ENCODE results near the gene TPK1. TPM values are rescaled to one million over a fixed set of nuclear protein-coding genes. Genes with fewer than 3 reads are reported as not detected.

TPK1 gene
- total and polyA plus RNA-seq, 12 donors, result 2.9 to 10.8 (median 6.4) TPM

DNA sequence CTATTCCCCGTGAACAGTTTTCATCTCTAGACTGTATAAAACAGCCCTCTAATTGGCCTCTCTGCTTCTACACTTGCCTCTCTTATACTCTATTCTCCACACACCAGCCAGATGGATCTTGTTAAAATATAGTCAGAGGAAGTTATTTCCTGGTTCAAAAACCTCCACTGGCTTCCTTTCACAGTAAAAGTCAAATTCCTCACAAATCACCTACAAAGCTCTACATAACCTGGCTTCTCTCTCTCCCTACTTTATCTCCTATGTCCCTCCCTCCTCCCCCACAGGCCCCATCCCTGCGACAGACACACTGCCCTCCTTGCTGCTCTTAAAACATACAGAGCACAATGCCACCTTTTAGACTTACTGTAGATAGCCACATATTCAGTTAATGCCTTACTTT lies 60.1 kb downstream of the TPK1 start:
- TF ChIP-seq, protein P1, sequence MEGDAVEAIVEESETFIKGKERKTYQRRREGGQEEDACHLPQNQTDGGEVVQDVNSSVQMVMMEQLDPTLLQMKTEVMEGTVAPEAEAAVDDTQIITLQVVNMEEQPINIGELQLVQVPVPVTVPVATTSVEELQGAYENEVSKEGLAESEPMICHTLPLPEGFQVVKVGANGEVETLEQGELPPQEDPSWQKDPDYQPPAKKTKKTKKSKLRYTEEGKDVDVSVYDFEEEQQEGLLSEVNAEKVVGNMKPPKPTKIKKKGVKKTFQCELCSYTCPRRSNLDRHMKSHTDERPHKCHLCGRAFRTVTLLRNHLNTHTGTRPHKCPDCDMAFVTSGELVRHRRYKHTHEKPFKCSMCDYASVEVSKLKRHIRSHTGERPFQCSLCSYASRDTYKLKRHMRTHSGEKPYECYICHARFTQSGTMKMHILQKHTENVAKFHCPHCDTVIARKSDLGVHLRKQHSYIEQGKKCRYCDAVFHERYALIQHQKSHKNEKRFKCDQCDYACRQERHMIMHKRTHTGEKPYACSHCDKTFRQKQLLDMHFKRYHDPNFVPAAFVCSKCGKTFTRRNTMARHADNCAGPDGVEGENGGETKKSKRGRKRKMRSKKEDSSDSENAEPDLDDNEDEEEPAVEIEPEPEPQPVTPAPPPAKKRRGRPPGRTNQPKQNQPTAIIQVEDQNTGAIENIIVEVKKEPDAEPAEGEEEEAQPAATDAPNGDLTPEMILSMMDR (IDR thresholded peaks at IDR 0.05), result no peak
- intact Hi-C loops (cut with DNase I), result no loop called here
- WGBS, 2 donors, result 47 to 49% methylated on average over 2 of the region's 2 CpGs

DNA sequence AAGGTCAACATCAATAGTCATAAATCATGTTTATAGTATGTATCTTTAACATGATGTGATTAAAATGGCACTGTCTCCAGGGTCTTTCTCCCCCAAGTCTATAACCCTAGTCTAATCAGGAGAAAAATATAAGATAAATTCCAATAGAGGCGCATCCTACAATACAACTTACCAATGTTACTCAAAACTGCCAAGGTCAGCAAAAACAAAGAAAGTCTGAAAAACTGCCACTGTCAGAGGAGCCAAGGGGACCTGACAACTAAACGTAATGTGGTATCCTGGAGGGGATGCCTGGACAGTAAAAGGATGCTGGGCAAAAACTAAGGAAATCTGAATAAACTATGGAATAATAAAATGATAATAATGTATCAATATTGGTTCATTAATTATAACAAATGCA lies 63.9 kb downstream of the TPK1 start:
- DNase-seq, result no peak
- ATAC-seq, result no peak
- Histone ChIP-seq H3K36me3 (no peaks in the 10 kb centered on the region), H3K4me1 (peaks cover 0 to 4% (median 0%) of the 10 kb centered on the region in 9 donors), H3K27me3 (no peaks in the 10 kb centered on the region), H3K9me3 (no peaks in the 10 kb centered on the region), H3K27ac (no peak overlapping the region), H3K4me3 (no peak overlapping the region)
- WGBS, 2 donors, result 89 to 91% methylated on average over 2 of the region's 2 CpGs
- TF ChIP-seq, protein P1 (IDR thresholded peaks at IDR 0.05), result no peak
- intact Hi-C loops (cut with DNase I), result no loop called here

More for the DNA sequence above, 60.1 kb downstream of the TPK1 start:
- Histone ChIP-seq H3K27ac (no peak overlapping the region), H3K27me3 (no peaks in the 10 kb centered on the region), H3K4me1 (peaks cover 0 to 4% (median 0%) of the 10 kb centered on the region in 9 donors), H3K4me3 (no peak overlapping the region), H3K36me3 (no peaks in the 10 kb centered on the region), H3K9me3 (no peaks in the 10 kb centered on the region)
- DNase-seq (no peak), ATAC-seq (no peak)

DNA sequence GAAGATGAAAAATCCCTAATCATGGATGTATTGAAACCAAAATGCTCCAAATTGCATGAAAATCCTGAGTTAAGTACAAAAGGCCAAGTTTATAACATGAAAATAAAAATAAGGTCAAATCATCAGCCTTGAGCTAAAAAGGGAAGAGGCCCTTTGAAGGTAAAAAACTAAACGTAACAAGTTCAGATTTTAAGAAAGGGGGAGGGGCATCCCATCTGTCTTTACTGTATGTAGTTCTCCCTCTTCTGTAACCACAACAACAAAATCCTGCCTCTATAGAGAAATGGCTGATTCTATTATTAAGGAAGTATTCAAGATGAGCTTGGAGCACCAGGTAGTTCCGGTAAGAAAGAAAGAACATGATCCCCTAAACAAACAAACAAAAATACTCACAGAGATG lies 64.7 kb downstream of the TPK1 start:
- H3K9me3 ChIP-seq, result no peaks in the 10 kb centered on the region
- H3K27me3 ChIP-seq, result no peaks in the 10 kb centered on the region
- 31 to 71% methylated on average over 2 of the region's 2 CpGs for WGBS, 2 donors
- intact Hi-C loops (cut with DNase I), result no loop called here
- DNase-seq, result no peak
- ATAC-seq, result no peak
- no peaks in the 10 kb centered on the region for H3K36me3 ChIP-seq
- H3K27ac ChIP-seq, result no peak overlapping the region
- H3K4me1 ChIP-seq, result peaks cover 0 to under 1% (median 0%) of the 10 kb centered on the region in 9 donors
- TF ChIP-seq, protein P1 (IDR thresholded peaks at IDR 0.05), result no peak
- H3K4me3 ChIP-seq, result no peak overlapping the region

DNA sequence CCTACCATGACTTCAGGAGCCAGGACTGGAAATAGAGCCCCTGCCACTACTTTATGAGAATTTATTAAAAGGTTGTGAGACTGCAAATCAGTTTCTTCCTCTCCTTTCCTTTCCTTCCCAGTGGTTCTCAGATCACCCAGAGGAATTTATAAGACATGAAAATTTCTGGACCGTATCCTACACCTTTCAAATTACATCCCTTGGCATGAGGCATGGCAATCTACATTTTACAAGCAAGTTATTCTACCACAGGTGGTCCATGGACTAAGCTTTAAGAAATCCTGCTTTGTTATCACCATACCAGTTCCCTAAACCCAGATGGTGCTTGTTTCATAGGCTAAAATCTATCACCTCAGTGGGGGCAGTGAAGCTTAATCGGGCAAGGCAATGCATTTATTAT lies 66.5 kb downstream of the TPK1 start:
- no peak for ATAC-seq
- H3K4me1 ChIP-seq, result no peaks in the 10 kb centered on the region
- TF ChIP-seq, protein P1 (IDR thresholded peaks at IDR 0.05), result no peak
- H3K27ac ChIP-seq, result no peak overlapping the region
- no peaks in the 10 kb centered on the region for H3K9me3 ChIP-seq
- intact Hi-C loops (cut with DNase I), result no loop called here
- DNase-seq, result no peak
- no peak overlapping the region for H3K4me3 ChIP-seq
- H3K36me3 ChIP-seq, result no peaks in the 10 kb centered on the region
- no peaks in the 10 kb centered on the region for H3K27me3 ChIP-seq
- WGBS, 2 donors, result 87 to 89% methylated on average over 2 of the region's 2 CpGs

All from heart right ventricle (tissue), 16 donors.